Activated CD4-positive, alpha-beta T cell treated with anti-CD3 and anti-CD28 coated beads, Interleukin-10, Interleukin-2, amounts not matched to agents 100 ng/mL and 50 ng/mL, durations not matched to agents 16 hours and 8 hours (primary cell): Measurements from ENCODE around the gene NXPH2.
A peak's percentile ranks its signal among the peaks of the same experiment; 100 is the strongest.
"Not testable (repeated sequence)": the region's sequence is repeated elsewhere in the genome, so short reads cannot be mapped to it uniquely, and the experiment has no call there.

ENCODE experiments used
- DNase-seq: peaks from one replicate; pipeline ENCODE4 v3.0.0-alpha.2; 2020

The NXPH2 gene

DNA sequence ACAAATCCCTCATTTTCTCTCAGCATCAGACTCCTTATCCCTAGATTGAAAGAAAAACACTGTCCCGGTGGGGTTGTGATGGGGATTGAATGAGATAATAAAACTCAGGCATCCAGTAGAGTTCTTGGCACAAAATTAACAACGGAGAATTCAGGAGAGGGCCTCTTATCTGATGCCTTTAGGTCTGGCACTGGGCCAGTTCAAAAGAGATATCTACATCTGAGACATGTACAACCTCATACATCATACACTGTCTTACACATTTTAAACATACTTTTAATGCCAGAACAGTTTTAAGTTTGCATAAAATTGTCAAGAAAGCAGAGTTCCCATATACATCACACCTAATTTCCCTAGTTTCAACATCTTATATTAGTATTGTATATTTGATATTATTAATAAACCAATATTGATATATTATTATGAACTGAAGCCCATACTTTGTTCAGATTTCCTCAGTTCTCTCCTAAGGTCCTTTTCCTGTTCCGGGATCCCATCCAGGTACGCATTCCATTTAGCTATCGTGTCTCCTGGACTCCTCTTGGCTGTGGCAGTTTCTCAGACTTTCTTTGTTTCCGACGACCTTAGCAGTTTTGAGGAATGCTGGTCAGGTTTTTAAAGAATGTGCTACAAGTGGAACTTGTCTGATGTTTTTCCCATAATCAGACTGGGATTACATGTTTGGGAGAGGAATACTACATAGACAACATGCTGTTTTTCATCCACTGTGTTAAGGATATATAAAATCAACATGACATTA, 27.8 kb downstream of the NXPH2 start:
- no peak for DNase-seq

DNA sequence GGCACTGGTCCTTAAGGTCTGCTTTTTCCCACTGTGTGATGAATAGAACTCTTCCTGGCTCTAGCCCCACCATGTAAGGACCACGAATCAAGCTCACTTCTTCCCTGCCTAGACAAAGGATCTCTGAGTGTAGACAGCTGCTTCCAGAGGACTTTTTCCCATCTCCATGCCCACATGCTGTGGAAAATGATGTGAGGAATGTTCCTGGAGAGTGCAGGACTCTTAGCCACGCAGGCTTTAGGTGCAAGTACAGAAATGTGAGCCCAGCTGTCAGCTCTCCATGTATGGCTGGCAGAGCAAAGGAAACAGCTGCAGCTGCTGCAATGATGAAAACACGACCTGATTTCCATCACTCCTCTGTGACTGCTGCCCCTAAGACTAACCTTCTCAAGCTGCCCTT, 35.5 kb downstream of the NXPH2 start:
- no peak for DNase-seq

DNA sequence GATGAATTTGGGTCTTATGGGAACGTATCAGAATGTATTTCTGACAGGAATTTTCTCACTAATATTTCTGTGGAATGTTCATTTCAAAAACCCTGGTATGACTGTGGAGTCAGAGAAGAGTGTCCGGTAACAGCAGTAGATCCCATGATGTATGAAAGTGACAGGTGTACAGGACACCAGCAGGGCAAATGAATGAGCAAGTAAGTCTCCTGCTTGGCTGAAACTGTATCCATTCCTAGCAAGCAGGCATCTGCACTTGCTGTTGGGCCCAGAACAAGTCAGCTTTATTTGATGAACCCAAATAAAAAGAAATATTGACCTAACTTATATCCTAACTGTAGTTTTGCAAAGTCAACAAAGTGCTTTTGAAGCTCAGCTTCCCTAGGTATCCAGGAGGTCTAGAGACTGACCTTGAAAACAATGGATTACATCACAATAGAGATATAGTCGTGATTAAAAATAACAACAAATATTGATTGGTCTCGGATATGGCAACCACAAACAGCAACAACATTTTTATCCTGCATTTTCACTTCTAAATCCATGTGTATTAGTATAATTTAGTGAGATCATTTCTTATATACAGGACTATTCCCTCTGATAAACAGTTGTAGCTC, 37.6 kb downstream of the NXPH2 start:
- no peak for DNase-seq

DNA sequence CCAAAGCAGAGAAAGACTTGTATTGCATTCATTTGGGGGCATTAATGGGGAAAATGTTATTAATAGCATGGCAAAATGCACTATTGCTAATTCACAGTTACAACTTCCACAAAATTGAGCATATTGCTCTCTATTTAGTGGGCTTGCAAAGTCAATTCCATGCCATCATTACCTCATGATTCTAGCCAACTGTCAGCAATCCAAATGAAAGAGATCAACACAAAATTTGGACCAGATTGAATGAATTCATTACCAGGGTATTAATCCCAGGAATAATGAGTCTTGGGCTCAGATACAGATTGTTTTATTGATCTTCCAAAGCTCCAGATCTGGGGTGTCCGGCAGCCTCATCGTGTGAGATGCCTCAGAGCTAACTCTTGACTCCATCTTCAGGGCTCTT, 38.3 kb downstream of the NXPH2 start:
- no peak for DNase-seq

DNA sequence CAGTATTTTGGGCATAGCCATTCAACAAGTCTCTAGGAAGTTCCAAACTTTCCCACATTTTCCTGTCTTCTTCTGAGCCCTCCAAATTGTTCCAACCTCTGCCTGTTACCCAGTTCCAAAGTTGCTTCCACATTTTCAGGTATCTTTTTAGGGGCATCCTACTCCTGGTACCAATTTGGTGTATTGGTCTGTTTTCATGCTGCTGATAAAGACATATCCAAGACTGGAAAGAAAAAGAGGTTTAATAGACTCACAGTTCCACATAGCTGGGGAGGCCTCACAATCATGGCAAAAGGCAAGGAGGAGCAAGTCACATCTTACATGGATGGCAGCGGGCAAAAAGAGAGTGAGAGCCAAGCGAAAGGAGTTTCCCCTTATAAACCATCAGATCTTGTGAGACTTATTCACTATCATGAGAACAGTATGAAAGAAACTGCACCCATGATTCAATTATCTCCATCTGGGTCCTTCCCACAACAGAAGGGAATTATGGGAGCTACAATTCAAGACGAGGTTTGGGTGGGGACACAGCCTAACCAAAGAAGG, 43.1 kb downstream of the NXPH2 start:
- DNase-seq, result not testable (repeated sequence)

DNA sequence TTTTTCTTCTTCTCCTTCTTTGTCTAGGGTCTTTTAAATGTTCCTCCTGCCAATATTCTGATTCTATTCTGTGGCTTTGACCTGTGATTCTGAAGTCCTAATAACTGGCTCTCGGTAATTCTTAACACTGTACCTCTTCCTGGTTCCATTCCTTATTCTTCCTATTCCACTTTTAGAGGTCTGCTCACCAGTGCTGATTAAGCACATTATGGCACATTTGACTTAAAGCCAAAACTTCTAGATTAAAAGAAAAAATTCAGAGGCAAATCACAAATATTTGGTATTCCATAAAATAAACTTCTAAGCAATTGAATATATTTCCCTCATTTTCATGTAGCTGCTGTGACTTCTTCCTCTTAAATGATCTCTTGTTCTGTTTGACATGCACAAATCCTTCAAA, 47.5 kb downstream of the NXPH2 start:
- DNase-seq, result no peak

DNA sequence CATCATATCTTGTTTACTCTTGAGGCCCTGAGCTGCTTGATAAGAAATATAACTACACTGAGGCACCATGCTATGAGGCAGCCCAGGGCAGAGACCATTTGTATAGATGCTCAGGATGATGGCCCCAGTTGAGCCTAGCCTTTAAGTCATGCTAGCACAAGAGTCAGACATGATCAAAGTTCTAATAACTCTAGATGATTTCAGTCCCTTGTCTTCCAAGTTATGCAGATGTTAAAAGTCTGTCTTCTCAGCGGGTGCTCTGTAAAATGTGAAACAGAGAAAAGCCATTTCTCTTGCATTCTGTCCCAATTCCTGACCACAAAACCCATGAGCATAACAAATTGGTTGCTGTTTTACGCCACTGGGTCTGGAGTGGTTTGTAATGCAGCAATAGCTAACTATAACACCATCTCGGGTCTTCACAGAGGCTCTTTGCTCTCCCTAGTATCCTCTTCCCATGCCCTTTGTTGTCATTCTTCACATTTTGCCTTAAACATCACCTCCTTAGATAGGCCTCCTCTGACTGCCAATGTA, 49.6 kb downstream of the NXPH2 start:
- no peak for DNase-seq

DNA sequence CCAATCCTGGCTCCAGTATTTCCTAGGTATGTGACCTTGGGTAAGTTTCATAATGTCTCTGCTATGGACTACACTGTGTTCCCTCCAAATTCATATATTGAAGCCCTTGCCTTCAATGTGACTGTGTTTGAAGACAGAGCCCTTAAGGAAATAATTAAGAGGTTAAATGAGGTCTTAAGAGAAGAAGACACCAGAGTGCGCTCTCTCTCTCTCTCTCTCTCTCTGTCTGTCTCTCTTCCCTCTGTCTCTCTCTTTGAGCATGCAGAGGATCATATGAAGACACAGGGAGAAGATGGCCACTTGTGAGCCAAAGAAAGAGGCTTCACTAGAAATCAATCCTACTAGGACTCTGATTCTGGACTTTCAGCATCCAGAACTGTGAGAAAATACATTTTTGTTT, 52.2 kb downstream of the NXPH2 start:
- no peak for DNase-seq

DNA sequence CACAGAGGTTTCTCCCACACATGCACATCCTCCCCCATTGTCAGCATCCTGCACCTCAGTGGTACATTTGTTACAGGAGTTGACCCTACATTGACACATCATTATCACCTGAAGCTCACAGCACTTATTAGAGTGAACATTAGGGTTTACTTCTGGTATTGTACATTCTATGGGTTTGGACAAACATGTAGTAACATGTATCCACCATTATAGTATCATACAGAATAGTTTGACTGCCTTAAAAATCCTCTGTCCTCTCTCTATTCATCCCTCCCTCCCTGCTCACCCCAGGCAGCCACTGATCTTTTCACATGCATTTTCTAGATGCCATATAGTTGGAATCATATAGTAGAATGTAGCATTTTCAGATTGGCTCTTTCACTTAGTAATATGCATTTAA, 53.5 kb downstream of the NXPH2 start:
- no peak for DNase-seq

DNA sequence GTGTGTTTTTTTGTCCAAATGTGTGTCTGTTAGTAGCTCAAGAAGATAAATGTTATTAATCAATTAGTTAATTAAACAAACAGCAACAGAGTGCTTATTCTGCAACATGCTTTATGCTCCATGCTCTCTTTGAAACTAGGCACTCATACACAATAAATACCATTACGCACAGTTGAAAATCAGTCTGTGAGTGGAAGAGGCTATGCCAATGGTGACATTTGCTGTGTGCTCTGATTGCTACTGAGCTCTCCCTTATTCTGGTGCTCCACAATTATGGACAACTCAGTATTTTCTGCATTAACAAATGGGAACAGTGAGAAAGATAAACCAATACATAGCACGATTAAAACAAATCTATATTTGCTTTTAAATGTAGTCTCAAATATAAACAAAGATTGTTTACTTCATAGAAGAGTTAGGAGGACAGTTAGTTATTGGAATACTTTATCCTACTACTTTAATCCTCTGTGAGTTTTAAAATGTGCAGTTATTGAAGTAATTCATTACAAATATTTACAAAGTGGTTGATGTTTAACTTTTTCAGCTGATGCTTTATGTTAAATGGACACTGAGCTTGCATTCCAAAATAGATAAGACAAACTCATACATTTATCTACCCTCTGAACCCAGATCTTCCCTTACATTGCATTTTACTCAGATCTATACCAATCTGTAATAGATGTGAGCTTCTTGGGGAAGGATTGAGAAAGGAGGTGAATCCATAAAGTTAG, 55.3 kb downstream of the NXPH2 start:
- DNase-seq, result no peak

DNA sequence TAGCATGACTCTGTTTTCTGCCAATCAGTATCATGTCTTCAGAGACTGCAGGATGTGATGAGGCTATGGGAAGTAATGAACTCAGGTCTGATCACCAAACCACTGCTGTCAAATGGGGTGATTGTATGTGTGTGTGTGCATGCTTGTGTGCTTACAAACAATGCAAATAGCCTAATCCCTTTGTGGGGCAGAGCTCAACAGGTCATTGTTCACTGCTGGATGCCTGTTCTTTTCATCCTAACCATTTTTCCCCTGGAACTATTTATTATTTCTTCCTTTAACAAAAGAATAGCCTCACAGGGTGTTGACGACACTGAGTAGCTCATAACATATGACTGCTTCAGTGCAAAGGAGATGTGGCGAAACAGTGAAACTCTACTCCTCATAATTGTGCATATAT, 55.9 kb downstream of the NXPH2 start:
- no peak for DNase-seq

DNA sequence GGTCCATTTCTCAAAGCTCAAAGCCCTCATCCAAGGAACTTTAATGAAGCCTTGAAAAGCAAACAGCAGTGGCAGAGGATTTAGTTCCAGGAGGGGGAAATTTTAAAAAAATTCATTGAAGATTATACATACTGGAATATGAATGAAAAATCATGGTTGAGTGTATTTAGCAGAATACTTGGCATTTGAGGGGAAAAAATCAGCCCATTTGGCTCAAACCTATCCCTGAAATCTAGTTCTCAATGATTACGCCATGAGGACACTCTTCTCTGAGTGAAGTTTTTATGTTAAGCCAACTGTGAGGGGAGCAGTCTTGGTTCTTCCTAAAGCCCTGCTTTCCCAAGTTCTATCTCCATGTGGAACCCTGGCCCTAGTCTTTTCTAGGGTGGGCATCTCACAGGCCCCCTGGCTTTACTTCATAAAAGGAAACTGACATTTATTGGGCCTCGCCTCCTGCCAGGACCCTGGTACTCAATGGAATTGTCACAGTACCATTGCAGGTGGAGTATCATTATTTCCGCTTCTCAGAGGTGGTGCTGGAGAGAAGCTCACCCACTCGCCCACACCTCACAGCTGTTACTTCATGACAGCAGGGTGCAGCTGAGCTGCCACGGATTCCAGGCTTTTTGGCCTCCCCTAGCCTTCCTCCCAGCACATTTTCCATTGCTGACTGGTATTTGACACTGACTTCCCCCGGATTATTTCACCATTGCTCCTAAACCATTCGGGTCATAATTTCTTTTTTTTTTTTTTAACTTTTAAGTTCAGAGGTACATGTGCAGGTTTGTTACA, 56.8 kb downstream of the NXPH2 start:
- DNase-seq, result no peak

DNA sequence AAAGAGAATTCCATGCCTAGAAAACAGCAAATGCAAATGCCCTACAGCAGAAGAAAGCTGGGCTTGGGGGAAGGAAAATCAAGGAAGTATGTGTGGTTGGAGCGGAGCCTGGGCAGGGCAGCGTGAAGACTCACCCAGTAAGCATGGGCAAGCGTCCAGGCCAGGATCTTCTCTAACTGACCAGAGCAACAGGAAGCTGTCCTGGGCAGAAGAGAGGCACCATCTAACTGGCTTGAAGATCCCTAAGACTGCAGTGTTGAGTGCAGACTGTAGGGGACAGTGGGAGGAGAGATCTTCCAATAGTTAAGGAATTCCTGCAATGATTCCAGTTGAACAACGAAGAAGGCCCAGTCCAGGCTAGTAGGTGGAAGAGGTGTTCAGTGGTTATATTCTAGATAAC, 57.9 kb downstream of the NXPH2 start:
- no peak for DNase-seq

DNA sequence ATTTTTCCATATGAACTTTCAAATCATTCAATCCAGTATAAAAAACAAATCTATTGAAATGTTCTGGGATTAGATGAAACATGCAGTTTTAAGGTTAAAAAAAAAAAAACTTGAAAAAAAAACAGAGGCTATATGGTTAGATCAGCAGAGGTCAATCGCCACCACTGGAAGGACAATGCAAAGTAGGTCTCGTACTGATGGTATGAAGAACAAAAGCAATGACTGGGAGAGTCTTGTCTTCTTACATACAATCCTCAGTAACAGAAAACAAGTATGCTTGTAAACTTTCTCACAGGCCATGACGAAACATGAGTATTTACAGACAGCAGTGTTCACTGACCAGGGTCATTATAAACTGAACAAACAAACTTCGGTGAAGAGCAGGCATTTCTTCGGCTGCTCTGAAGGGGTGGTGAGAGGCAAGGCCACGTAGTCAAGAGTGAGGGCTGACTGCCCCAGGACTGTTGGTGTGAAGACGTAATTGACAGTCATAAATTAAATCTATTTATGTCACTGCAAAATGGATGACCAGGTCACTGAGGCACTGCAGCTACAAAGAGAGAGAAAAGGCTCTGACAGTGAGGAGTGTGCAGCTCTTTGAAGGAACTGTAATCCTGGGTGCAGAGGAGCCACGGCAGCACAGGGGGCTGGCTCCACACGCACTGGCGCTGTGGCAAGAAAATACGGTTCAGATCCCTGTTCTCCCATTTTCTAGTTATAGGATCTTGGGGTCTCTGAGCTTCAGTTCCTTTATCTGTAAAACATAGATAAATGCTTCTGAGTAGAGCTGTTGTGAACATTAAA, 60.0 kb downstream of the NXPH2 start:
- DNase-seq, result no peak

DNA sequence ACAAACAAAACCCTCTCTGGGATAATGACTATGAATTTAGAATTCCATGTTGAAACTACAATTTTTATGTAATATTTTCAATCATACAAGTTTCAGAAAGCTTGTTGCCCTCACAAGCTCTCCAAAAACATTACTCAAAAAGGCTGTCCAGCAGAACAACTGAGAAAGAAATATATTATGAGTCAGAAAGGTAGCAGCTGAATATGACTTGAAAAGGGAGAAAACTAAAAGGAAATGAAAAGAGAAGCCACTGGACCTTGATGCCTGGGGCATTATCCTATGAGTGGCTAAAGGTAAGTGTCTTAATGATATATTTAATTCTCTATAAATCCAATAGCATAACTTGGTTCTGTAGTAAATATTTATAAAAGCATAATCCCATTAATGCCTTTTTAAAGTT, 61.8 kb downstream of the NXPH2 start:
- no peak for DNase-seq

DNA sequence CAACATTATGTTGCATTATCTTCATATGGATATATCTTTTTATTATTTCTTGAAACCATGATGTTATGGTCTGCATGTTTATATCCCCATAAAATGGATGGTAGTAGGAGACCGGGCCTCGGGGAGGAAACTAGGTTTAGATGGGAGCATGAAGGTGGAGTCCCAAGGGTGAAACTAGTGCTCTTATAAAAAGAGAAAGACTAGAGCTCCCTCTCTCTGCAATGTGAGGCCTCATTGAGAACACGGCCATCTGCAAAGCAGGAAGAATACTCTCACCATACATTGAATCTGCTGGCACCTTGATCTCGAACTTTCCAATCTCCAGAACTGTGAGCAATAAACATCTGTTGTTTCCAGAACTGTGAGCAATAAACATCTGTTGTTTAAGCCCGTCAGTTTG, 64.0 kb downstream of the NXPH2 start:
- DNase-seq, result no peak

DNA sequence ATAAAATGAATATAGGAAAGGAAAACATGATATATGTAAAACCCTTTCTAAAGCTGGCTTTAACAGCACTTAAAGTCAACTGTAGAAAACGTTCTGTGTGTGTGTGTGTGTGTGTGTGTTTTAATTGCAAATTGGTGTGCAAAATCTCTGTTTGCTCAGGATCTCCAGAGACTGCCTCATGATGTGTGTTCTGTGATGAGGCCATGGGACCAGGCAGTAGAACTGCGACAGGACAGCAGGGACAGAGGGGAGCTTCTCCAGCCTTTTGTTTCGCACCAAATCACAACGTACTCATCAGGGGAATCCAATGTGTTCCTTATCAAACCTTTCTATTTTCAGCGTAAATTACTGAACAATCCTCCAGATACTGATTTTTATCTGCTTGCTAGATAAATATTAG, 66.7 kb downstream of the NXPH2 start:
- DNase-seq, result no peak

DNA sequence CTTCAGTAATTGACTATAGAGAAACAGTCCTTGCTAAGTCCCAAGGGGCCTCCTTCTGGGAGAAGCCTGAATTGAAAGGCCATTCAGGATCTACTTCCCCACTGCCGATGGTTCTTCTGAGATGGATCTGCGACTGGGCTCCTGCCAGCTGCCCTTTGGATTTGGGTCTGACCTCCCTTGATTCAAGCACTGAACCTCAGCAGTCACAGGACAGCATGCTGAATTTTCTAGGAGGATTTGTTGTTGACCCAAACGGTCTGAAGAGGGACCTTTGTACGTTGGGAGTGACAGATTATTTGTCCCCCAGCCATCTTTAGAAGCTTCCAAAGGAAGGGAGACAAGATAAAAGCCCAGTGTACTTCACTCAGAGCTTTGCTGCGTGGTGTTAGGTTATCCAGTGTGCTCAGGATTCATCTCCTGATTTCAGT, 67.1 kb downstream of the NXPH2 start:
- DNase-seq, result no peak

DNA sequence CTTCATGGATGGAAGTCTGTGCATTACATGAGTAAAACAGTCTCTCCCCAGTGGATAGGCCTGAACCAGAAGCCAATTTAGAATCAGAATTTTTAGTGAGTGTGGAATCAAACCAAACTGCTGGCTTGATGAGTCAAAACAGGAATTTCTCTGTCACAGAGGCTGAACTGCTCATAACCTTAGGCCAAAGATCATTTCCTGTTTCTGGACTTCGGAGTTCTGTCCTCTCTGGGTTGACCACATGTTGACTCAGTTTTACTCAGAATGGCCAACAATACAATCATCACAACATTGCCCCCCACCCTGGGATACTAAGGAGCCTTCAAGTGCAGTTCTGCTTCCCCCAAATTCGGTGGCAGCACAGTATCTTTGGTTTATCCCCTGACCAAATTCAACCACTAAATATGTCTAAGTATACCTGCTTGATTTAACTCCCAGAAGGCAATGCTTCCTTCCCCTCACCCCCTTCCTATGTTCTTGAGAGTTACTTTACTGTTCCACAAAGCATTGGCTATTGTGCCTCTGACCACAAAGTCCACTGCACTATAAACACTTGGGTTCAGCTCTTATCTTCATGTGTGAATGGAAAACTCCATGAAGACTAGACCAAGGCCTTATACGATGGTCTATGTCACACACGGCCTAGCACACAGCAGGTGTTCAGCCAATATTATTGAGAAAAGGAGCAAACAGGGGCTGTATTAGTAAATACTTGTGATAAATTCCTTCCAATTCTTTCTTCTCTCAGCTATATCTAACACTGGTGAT, 67.8 kb downstream of the NXPH2 start:
- peak; percentile 22 for DNase-seq

DNA sequence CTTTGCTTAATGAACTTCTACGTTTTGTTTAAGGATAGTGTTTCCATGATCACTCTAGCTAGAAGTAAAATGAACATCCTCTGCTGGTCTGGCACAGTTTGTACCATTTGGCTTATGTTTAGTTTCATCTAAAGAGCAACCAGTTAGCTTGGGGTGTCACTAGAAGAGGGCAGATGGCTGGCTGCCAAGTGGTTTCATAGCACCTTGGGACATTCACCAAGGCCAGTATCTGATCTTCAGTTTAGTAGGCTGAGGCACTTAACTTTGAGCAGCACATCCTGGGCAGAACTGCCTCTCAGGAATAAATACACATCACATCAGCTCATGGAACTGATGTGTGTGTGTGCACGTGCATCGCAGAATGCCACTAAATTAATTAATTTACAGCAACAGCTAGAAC, 68.4 kb downstream of the NXPH2 start:
- DNase-seq, result no peak

DNA sequence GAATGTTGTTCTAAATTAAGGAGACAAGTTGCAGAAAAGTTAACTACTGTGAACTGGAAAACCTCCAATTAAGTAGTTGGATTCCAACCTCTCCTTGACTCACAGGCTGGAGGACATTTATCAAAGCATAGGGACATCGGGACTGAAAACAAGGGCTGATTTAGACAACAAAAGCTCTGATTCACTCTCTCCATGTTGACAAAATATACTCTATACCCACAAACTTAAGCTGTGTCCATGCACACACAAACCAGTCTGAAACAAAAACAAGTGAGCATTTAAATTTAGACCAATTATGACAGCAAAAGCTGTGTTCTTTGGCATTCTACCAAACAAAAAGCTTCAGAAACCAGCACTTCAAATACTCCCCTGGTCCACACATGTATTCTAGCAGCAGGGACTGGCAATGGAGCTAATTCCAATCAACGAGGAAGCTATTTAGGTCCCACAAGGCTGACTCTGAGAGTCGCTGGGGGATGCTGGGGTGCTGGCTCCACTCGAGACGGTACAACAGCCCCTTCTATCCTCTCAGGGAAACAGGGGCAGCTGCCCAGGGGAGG, 71.4 kb downstream of the NXPH2 start:
- no peak for DNase-seq
